Activated CD8-positive, alpha-beta memory T cell treated with anti-CD3 and anti-CD28 coated beads, Interleukin-2, amount 50 U/mL, for 4 hours (primary cell): ENCODE data around the gene RDH11.

Source experiments
- DNase-seq: peaks from one replicate; pipeline ENCODE4 v3.0.0-alpha.2; 2020

RDH11 gene

GRCh38 chr14:67644428-67644827, 51.1 kb downstream of the RDH11 start:
- no peak for DNase-seq

GRCh38 chr14:67643713-67644112, 51.9 kb downstream of the RDH11 start:
- DNase-seq, result no peak

GRCh38 chr14:67641902-67642749, 53.4 kb downstream of the RDH11 start:
- no peak for DNase-seq

GRCh38 chr14:67641480-67641879, 54.1 kb downstream of the RDH11 start:
- no peak for DNase-seq

- DNase-seq, result no peak
Measured at GRCh38 chr14:67638642-67639041, 56.9 kb downstream of the RDH11 start.

- DNase-seq, result no peak
Measured at GRCh38 chr14:67636361-67636919, 59.1 kb downstream of the RDH11 start.

- no peak for DNase-seq
Measured at GRCh38 chr14:67633451-67634147, 62.0 kb downstream of the RDH11 start.

GRCh38 chr14:67630938-67631337, 64.6 kb downstream of the RDH11 start:
- no peak for DNase-seq

- no peak for DNase-seq
Measured at GRCh38 chr14:67630186-67630585, 65.4 kb downstream of the RDH11 start.

GRCh38 chr14:67627519-67627918, 68.0 kb downstream of the RDH11 start:
- DNase-seq, result no peak
